Endothelial cell of umbilical vein (primary cell): ENCODE data around the gene ITPR2. TPM values are rescaled to one million over a fixed set of nuclear protein-coding genes. Genes with fewer than 3 reads are reported as not detected.

ENCODE experiments used
- BruUV-seq: library from RNA; stranded (reverse); fragments of 400-500 nt; replicated peaks from 2 replicates; lab custom pipeline; 2021; lab: Mats Ljungman, UMichigan
- CTCF ChIA-PET: fragments of 300-600, 350-600 bp; sonication (Branson Sonifier 250); formaldehyde crosslinking; loops from one replicate; lab custom pipeline; 2021; ENCODE audit warnings: antibody characterized with exemption, inconsistent platforms; lab: Charles Lee
- POLR2A ChIA-PET: fragments of 300-600, 350-600 bp; sonication (Branson Sonifier 250); formaldehyde crosslinking; loops from one replicate; lab custom pipeline; 2021; ENCODE audit warnings: antibody characterized with exemption, inconsistent platforms; lab: Charles Lee
- DNase-seq: peaks from one replicate; pipeline ENCODE4 v3.0.0-alpha.2; 2011; ENCODE audit warnings: low read depth, low spot score
- FAIRE-seq: peaks from 2 replicates; lab custom pipeline; 2011; peaks lifted over from hg19 to GRCh38; lab: Jason Lieb, UNC
- H2AFZ ChIP-seq: 2 replicates; pipeline ENCODE4 v1.6.0; 2012; ENCODE audit warnings: low read depth, low read length, control low read depth, inconsistent platforms
- H3K27ac ChIP-seq: 2 replicates; pipeline ENCODE4 v1.5.1; 2011; ENCODE audit warnings: low read depth, mild to moderate bottlenecking, control low read depth, low read length, moderate library complexity; ENCODE audit not compliant: insufficient read depth
- H3K27me3 ChIP-seq, 2 experiments: 2 replicates each; pipeline versions ENCODE4 v1.6.0 to v1.6.1; 2011; ENCODE audit warnings: low read length in 2 of 2, mixed read lengths in 1 of 2; ENCODE audit not compliant: control insufficient read depth in 2 of 2, insufficient read depth in 2 of 2
- H3K36me3 ChIP-seq, 2 experiments: 2 replicates in 1 of 2; 3 replicates in 1 of 2; pipeline ENCODE4 v1.5.1; 2011; ENCODE audit warnings: low read length in 2 of 2, mild to moderate bottlenecking in 1 of 2, moderate library complexity in 1 of 2; ENCODE audit not compliant: control insufficient read depth in 2 of 2, insufficient read depth in 2 of 2; ENCODE audit errors: extremely low read depth in 1 of 2
- H3K4me1 ChIP-seq: 3 replicates; pipeline ENCODE4 v1.5.1; 2011; ENCODE audit warnings: mild to moderate bottlenecking, low read length; ENCODE audit not compliant: control insufficient read depth, insufficient read depth; ENCODE audit errors: extremely low read depth
- H3K4me2 ChIP-seq: 2 replicates; pipeline ENCODE4 v1.6.1; 2011; ENCODE audit warnings: low read length, control low read depth, mixed read lengths; ENCODE audit not compliant: insufficient read depth
- H3K4me3 ChIP-seq, 3 experiments: fragments of 200-600 bp in 1 of 3; sonication (generic), shearing (Covaris generic) in 1 of 3; replicated peaks in 1 of 3; 2 replicates each; pipeline ENCODE4 v1.5.1; 2011 to 2016; ENCODE audit warnings: control low read depth in 3 of 3, low read length in 3 of 3, mild to moderate bottlenecking in 2 of 3, inconsistent platforms in 1 of 3, low read depth in 1 of 3, moderate library complexity in 1 of 3; ENCODE audit not compliant: insufficient read depth in 1 of 3
- H3K79me2 ChIP-seq: 2 replicates; pipeline ENCODE4 v1.6.0; 2012; ENCODE audit warnings: low read length, inconsistent platforms; ENCODE audit not compliant: control insufficient read depth, insufficient read depth
- H3K9ac ChIP-seq: replicated peaks from 2 replicates; pipeline ENCODE3; 2011; ENCODE audit warnings: low read length, control low read depth; ENCODE audit not compliant: insufficient read depth; ENCODE audit errors: extremely low read depth
- H3K9me1 ChIP-seq: replicated peaks from 3 replicates; pipeline ENCODE4 v1.6.0; 2011; ENCODE audit warnings: mild to moderate bottlenecking, low read length; ENCODE audit not compliant: control insufficient read depth, insufficient read depth; ENCODE audit errors: extremely low read depth
- H3K9me3 ChIP-seq: replicated peaks from 2 replicates; pipeline ENCODE4 v1.5.1; 2012; ENCODE audit warnings: low read length, inconsistent platforms; ENCODE audit not compliant: control insufficient read depth, insufficient read depth
- H4K20me1 ChIP-seq: replicated peaks from 2 replicates; pipeline ENCODE3; 2011; ENCODE audit warnings: mild to moderate bottlenecking, low read length; ENCODE audit not compliant: control insufficient read depth, insufficient read depth; ENCODE audit errors: extremely low read depth
- EZH2 ChIP-seq: IDR thresholded peaks from 2 replicates; pipeline ENCODE4 v1.6.1; 2012; ENCODE audit warnings: borderline replicate concordance, low read depth, mild to moderate bottlenecking, moderate library complexity, low read length, inconsistent platforms; ENCODE audit not compliant: severe bottlenecking
- FOS ChIP-seq: IDR thresholded peaks from 2 replicates; pipeline ENCODE4 v1.6.1; 2011; ENCODE audit warnings: mild to moderate bottlenecking, low read length, moderate library complexity, borderline replicate concordance; ENCODE audit not compliant: insufficient read depth
- GATA2 ChIP-seq: IDR thresholded peaks from 2 replicates; pipeline ENCODE4 v1.7.0; 2011; ENCODE audit warnings: low read depth, mild to moderate bottlenecking, moderate library complexity, mixed read lengths, low read length; ENCODE audit not compliant: insufficient read length, insufficient read depth
- JUN ChIP-seq: IDR thresholded peaks from 2 replicates; pipeline ENCODE4 v1.6.1; 2011; ENCODE audit warnings: borderline replicate concordance, low read depth; ENCODE audit not compliant: insufficient read length, insufficient read depth
- MYC ChIP-seq: IDR thresholded peaks from one replicate; pipeline ENCODE4 v1.6.1; 2011; ENCODE audit warnings: mild to moderate bottlenecking, low read depth, low read length
- POLR2A ChIP-seq: IDR thresholded peaks from 2 replicates; pipeline ENCODE4 v1.6.1; 2012; ENCODE audit warnings: low read depth, mild to moderate bottlenecking, control low read depth, low read length
- POLR2AphosphoS5 ChIP-seq: IDR thresholded peaks from 2 replicates; pipeline ENCODE4 v1.6.1; 2012; ENCODE audit warnings: low read depth, mild to moderate bottlenecking, control low read depth, low read length, moderate library complexity; ENCODE audit not compliant: insufficient read depth
- dilution Hi-C: fragments of 300-500 bp; cut with MboI; formaldehyde crosslinking; loops from one replicate; pipeline ENCODE4 v1.15.0; 2019; ENCODE audit warnings: low sequenced_read_pairs; ENCODE audit not compliant: extremely low pct_ligation_motif_present
- intact Hi-C: fragments of 100-400 bp; cut with micrococcal nuclease; formaldehyde crosslinking; loops from one replicate; pipeline ENCODE4 v1.10.0; 2022
- polyA plus RNA-seq, 4 experiments: library from polyadenylated mRNA; depleted of rRNA in 3 of 4; stranded (reverse) in 3 of 4; unstranded in 1 of 4; fragments of >200 nt; gene quantifications; 2 replicates each; pipeline versions ENCODE4 v1.2.1 to v1.2.3, GENCODE V29; 2011 to 2012; ENCODE audit warnings: missing spikeins in 1 of 4
- total RNA-seq: library from RNA; stranded (reverse); gene quantifications from 2 replicates; pipeline ENCODE4 v1.2.3, GENCODE V29; 2021
- TF ChIP-seq, protein P1 (sequence below): IDR thresholded peaks from 2 replicates; pipeline ENCODE4 v1.6.1; 2011; ENCODE audit not compliant: insufficient read depth, insufficient read length
- TF ChIP-seq, protein P2 (sequence below), 2 donors: IDR thresholded peaks; 1 replicate in 1 of 2; 2 replicates in 1 of 2; pipeline ENCODE4 v1.5.1; 2011; ENCODE audit warnings: low read length in 2 of 2, mild to moderate bottlenecking in 2 of 2, moderate library complexity in 2 of 2, control low read depth in 1 of 2, inconsistent platforms in 1 of 2, low read depth in 1 of 2; ENCODE audit not compliant: insufficient read depth in 1 of 2; ENCODE audit errors: extremely low read depth in 1 of 2

ITPR2 gene
- total and polyA plus RNA-seq, 2 donors (not counting 3 experiments of a cell fraction or from before 2014, with no cell fraction given), result 16.2 to 86.8 TPM

DNA sequence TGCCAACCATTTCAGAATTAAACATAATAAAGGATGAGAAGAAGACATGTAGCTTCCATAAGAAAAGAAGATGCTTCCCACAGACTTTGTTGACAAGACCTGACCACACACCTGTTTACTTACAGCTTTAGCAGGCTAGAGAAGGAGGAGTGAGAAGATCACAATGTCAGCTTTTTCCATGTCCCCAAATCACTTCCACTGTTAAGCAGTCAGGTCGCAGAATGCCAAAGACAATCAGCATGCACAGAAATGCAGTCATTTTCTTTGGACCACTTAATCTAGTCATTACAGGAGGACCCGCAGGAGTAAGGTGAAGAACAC lies 322.7 kb downstream of the ITPR2 start:
- Histone ChIP-seq H3K27me3 (no peaks in the 10 kb centered on the region), H3K9me1 (no peaks in the 10 kb centered on the region), H3K9ac (no peak overlapping the region), H2AFZ (no peak overlapping the region), H3K4me1 (no peaks in the 10 kb centered on the region), H3K27ac (no peak overlapping the region), H4K20me1 (no peaks in the 10 kb centered on the region), H3K4me3 (no peak overlapping the region), H3K79me2 (no peaks in the 10 kb centered on the region), H3K36me3 (no peaks in the 10 kb centered on the region), H3K9me3 (no peaks in the 10 kb centered on the region), H3K4me2 (no peak overlapping the region)
- ChIA-PET CTCF (interaction anchor here (0.7 kb wide), 1 partner anchor 10 kb away, joined by 4 read pairs; no protein-coding TSS in a partner anchor), POLR2A (no interaction called here)
- intact Hi-C loops, result no loop called here
- BruUV-seq, result no TSS peak
- no peak for DNase-seq
- TF ChIP-seq MYC (no peak), POLR2A (no peak), GATA2 (no peak), POLR2AphosphoS5 (no peak), JUN (no peak), FOS (no peak), EZH2 (no peak)
- TF ChIP-seq, protein P1, sequence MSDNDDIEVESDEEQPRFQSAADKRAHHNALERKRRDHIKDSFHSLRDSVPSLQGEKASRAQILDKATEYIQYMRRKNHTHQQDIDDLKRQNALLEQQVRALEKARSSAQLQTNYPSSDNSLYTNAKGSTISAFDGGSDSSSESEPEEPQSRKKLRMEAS, result no peak
- TF ChIP-seq, protein P2, sequence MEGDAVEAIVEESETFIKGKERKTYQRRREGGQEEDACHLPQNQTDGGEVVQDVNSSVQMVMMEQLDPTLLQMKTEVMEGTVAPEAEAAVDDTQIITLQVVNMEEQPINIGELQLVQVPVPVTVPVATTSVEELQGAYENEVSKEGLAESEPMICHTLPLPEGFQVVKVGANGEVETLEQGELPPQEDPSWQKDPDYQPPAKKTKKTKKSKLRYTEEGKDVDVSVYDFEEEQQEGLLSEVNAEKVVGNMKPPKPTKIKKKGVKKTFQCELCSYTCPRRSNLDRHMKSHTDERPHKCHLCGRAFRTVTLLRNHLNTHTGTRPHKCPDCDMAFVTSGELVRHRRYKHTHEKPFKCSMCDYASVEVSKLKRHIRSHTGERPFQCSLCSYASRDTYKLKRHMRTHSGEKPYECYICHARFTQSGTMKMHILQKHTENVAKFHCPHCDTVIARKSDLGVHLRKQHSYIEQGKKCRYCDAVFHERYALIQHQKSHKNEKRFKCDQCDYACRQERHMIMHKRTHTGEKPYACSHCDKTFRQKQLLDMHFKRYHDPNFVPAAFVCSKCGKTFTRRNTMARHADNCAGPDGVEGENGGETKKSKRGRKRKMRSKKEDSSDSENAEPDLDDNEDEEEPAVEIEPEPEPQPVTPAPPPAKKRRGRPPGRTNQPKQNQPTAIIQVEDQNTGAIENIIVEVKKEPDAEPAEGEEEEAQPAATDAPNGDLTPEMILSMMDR (IDR thresholded peaks at IDR 0.05; ENCODE audit: extremely low read depth in 1 of 2, insufficient read depth in 1 of 2, low read depth in 1 of 2, low read length in 2 of 2), result no peak
- dilution Hi-C loops, result no loop called here
- no peak for FAIRE-seq
